Cardiac fibroblast (primary cell): ENCODE results near the gene ID3.

Experiments
- DNase-seq, 2 donors: peaks; one replicate each; pipeline versions ENCODE4 v3.0.0 to v3.0.0-alpha.2; 2010; ENCODE audit warnings: low read depth in 2 of 2
- H3K4me3 ChIP-seq, 2 donors: replicated peaks in 1 of 2; 1 replicate in 1 of 2; 2 replicates in 1 of 2; pipeline ENCODE4 v1.5.1; 2011; ENCODE audit warnings: low read depth in 2 of 2, low read length in 2 of 2, mild to moderate bottlenecking in 2 of 2, moderate library complexity in 1 of 2
- TF ChIP-seq, protein P1 (sequence below): IDR thresholded peaks from one replicate; pipeline ENCODE4 v1.5.1; 2011; ENCODE audit warnings: low read depth, mild to moderate bottlenecking, low read length, inconsistent platforms

The ID3 gene

GRCh38 chr1:23563755-23564374 is 4.6 kb upstream of the ID3 start:
- TF ChIP-seq, protein P1, sequence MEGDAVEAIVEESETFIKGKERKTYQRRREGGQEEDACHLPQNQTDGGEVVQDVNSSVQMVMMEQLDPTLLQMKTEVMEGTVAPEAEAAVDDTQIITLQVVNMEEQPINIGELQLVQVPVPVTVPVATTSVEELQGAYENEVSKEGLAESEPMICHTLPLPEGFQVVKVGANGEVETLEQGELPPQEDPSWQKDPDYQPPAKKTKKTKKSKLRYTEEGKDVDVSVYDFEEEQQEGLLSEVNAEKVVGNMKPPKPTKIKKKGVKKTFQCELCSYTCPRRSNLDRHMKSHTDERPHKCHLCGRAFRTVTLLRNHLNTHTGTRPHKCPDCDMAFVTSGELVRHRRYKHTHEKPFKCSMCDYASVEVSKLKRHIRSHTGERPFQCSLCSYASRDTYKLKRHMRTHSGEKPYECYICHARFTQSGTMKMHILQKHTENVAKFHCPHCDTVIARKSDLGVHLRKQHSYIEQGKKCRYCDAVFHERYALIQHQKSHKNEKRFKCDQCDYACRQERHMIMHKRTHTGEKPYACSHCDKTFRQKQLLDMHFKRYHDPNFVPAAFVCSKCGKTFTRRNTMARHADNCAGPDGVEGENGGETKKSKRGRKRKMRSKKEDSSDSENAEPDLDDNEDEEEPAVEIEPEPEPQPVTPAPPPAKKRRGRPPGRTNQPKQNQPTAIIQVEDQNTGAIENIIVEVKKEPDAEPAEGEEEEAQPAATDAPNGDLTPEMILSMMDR = no peak
- DNase-seq = no peak
- no peak overlapping the region for H3K4me3 ChIP-seq

- TF ChIP-seq, protein P1 = no peak
- no peak overlapping the region for H3K4me3 ChIP-seq
- peak in 1 of 2 donors; percentile 41 for DNase-seq
These were observed 3.7 kb upstream of the ID3 start for GRCh38 chr1:23563003-23563402.

GRCh38 chr1:23562137-23562876 is 3.0 kb upstream of the ID3 start:
- peak; percentile 99 for DNase-seq
- TF ChIP-seq, protein P1 = no peak
- no peak overlapping the region for H3K4me3 ChIP-seq

GRCh38 chr1:23561813-23562100 is 2.5 kb upstream of the ID3 start:
- peak; percentile 60 to 68 for DNase-seq
- TF ChIP-seq, protein P1 = no peak
- H3K4me3 ChIP-seq = no peak overlapping the region

DNA sequence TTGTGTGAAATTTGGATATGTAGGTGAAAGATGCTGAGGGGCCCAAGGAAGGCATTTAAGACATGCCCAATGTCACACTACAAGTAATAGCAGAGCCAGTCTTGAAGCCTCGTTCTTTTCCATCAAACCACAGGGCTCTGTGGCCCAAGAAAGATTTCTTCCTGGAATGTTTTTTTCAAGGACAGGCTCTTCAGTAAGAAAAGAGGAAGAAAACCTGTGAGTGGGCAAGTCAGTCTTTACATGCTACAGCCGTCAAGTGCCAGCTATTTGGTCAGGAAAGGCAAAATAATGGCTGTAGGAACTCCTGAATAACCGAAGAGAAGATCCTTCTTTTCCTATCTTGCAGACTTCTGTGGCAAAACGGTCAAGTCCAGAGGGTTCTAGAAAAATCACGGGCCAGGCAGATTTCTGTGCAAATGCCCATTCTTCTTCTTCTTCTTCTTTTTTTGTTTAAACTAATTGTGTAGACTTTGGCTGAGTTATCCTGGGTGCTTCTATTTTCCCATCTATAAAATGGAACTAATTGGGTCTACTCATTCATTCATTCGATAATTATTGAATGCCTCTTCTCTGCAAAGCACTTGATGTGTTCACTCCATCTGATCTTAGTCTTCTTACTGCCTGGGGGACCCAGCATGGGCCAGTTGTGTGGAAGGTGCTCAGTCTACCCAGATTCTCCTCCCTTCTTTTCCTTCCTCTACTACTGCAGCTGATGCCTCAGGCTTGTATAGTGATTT is 1.9 kb upstream of the ID3 start:
- peak in 1 of 2 donors; percentile 33 for DNase-seq
- TF ChIP-seq, protein P1 = no peak
- no peak overlapping the region for H3K4me3 ChIP-seq

DNA sequence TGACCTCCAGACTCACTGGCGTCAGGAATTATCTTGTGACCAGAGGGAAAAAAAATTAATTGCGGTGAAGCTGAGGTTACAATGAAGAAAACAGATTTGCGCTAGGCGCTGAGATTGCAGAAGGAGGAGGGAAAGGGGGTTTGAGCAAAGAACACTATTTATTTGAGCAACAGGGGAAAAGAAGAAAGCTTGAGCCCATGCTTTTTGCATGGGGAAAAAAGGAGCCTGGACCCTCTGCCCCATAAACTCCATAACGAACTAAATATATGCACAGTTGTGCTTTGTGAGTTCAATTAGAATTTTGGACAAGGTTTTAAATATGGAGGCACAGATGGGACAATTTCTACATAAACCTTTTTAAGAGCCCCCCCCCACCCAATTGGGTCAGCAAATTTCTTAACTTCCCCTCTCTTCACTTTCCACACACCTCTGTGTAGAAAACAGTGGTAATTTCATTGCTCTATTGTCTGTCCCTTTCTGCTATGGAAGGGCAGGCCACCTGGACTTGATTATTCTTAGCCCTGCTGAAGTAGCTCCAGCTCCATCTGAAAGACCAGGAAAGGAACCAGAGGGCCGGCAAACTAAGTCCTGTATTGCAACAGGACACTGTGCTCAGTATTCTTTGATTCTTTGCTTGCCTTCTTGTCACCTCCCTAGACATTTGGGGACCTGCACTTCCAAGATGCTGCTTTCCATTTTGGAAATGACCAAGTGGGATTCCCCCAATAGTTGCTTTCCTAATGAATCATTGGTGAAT is 862 bp upstream of the ID3 start:
- TF ChIP-seq, protein P1 = no peak
- peak; percentile 40 to 44 for DNase-seq
- H3K4me3 ChIP-seq = peak overlapping the region; percentile 32 to 43
